Endothelial cell of umbilical vein (primary cell): ENCODE data around the gene PXMP2. TPM values are rescaled to one million over a fixed set of nuclear protein-coding genes. Genes with fewer than 3 reads are reported as not detected.

Experiments
- BruUV-seq: library from RNA; stranded (reverse); fragments of 400-500 nt; replicated peaks from 2 replicates; lab custom pipeline; 2021; lab: Mats Ljungman, UMichigan
- CTCF ChIA-PET: fragments of 300-600, 350-600 bp; sonication (Branson Sonifier 250); formaldehyde crosslinking; loops from one replicate; lab custom pipeline; 2021; ENCODE audit warnings: antibody characterized with exemption, inconsistent platforms; lab: Charles Lee
- POLR2A ChIA-PET: fragments of 300-600, 350-600 bp; sonication (Branson Sonifier 250); formaldehyde crosslinking; loops from one replicate; lab custom pipeline; 2021; ENCODE audit warnings: antibody characterized with exemption, inconsistent platforms; lab: Charles Lee
- DNase-seq: peaks from one replicate; pipeline ENCODE4 v3.0.0-alpha.2; 2011; ENCODE audit warnings: low read depth, low spot score
- FAIRE-seq: peaks from 2 replicates; lab custom pipeline; 2011; peaks lifted over from hg19 to GRCh38; lab: Jason Lieb, UNC
- H2AFZ ChIP-seq: 2 replicates; pipeline ENCODE4 v1.6.0; 2012; ENCODE audit warnings: low read depth, low read length, control low read depth, inconsistent platforms
- H3K27ac ChIP-seq: 2 replicates; pipeline ENCODE4 v1.5.1; 2011; ENCODE audit warnings: low read depth, mild to moderate bottlenecking, control low read depth, low read length, moderate library complexity; ENCODE audit not compliant: insufficient read depth
- H3K27me3 ChIP-seq, 2 experiments: 2 replicates each; pipeline versions ENCODE4 v1.6.0 to v1.6.1; 2011; ENCODE audit warnings: low read length in 2 of 2, mixed read lengths in 1 of 2; ENCODE audit not compliant: control insufficient read depth in 2 of 2, insufficient read depth in 2 of 2
- H3K36me3 ChIP-seq, 2 experiments: 2 replicates in 1 of 2; 3 replicates in 1 of 2; pipeline ENCODE4 v1.5.1; 2011; ENCODE audit warnings: low read length in 2 of 2, mild to moderate bottlenecking in 1 of 2, moderate library complexity in 1 of 2; ENCODE audit not compliant: control insufficient read depth in 2 of 2, insufficient read depth in 2 of 2; ENCODE audit errors: extremely low read depth in 1 of 2
- H3K4me1 ChIP-seq: 3 replicates; pipeline ENCODE4 v1.5.1; 2011; ENCODE audit warnings: mild to moderate bottlenecking, low read length; ENCODE audit not compliant: control insufficient read depth, insufficient read depth; ENCODE audit errors: extremely low read depth
- H3K4me2 ChIP-seq: 2 replicates; pipeline ENCODE4 v1.6.1; 2011; ENCODE audit warnings: low read length, control low read depth, mixed read lengths; ENCODE audit not compliant: insufficient read depth
- H3K4me3 ChIP-seq, 3 experiments: fragments of 200-600 bp in 1 of 3; sonication (generic), shearing (Covaris generic) in 1 of 3; replicated peaks in 1 of 3; 2 replicates each; pipeline ENCODE4 v1.5.1; 2011 to 2016; ENCODE audit warnings: control low read depth in 3 of 3, low read length in 3 of 3, mild to moderate bottlenecking in 2 of 3, inconsistent platforms in 1 of 3, low read depth in 1 of 3, moderate library complexity in 1 of 3; ENCODE audit not compliant: insufficient read depth in 1 of 3
- H3K79me2 ChIP-seq: 2 replicates; pipeline ENCODE4 v1.6.0; 2012; ENCODE audit warnings: low read length, inconsistent platforms; ENCODE audit not compliant: control insufficient read depth, insufficient read depth
- H3K9ac ChIP-seq: replicated peaks from 2 replicates; pipeline ENCODE3; 2011; ENCODE audit warnings: low read length, control low read depth; ENCODE audit not compliant: insufficient read depth; ENCODE audit errors: extremely low read depth
- H3K9me1 ChIP-seq: replicated peaks from 3 replicates; pipeline ENCODE4 v1.6.0; 2011; ENCODE audit warnings: mild to moderate bottlenecking, low read length; ENCODE audit not compliant: control insufficient read depth, insufficient read depth; ENCODE audit errors: extremely low read depth
- H3K9me3 ChIP-seq: replicated peaks from 2 replicates; pipeline ENCODE4 v1.5.1; 2012; ENCODE audit warnings: low read length, inconsistent platforms; ENCODE audit not compliant: control insufficient read depth, insufficient read depth
- H4K20me1 ChIP-seq: replicated peaks from 2 replicates; pipeline ENCODE3; 2011; ENCODE audit warnings: mild to moderate bottlenecking, low read length; ENCODE audit not compliant: control insufficient read depth, insufficient read depth; ENCODE audit errors: extremely low read depth
- EZH2 ChIP-seq: IDR thresholded peaks from 2 replicates; pipeline ENCODE4 v1.6.1; 2012; ENCODE audit warnings: borderline replicate concordance, low read depth, mild to moderate bottlenecking, moderate library complexity, low read length, inconsistent platforms; ENCODE audit not compliant: severe bottlenecking
- FOS ChIP-seq: IDR thresholded peaks from 2 replicates; pipeline ENCODE4 v1.6.1; 2011; ENCODE audit warnings: mild to moderate bottlenecking, low read length, moderate library complexity, borderline replicate concordance; ENCODE audit not compliant: insufficient read depth
- GATA2 ChIP-seq: IDR thresholded peaks from 2 replicates; pipeline ENCODE4 v1.7.0; 2011; ENCODE audit warnings: low read depth, mild to moderate bottlenecking, moderate library complexity, mixed read lengths, low read length; ENCODE audit not compliant: insufficient read length, insufficient read depth
- JUN ChIP-seq: IDR thresholded peaks from 2 replicates; pipeline ENCODE4 v1.6.1; 2011; ENCODE audit warnings: borderline replicate concordance, low read depth; ENCODE audit not compliant: insufficient read length, insufficient read depth
- MYC ChIP-seq: IDR thresholded peaks from one replicate; pipeline ENCODE4 v1.6.1; 2011; ENCODE audit warnings: mild to moderate bottlenecking, low read depth, low read length
- POLR2A ChIP-seq: IDR thresholded peaks from 2 replicates; pipeline ENCODE4 v1.6.1; 2012; ENCODE audit warnings: low read depth, mild to moderate bottlenecking, control low read depth, low read length
- POLR2AphosphoS5 ChIP-seq: IDR thresholded peaks from 2 replicates; pipeline ENCODE4 v1.6.1; 2012; ENCODE audit warnings: low read depth, mild to moderate bottlenecking, control low read depth, low read length, moderate library complexity; ENCODE audit not compliant: insufficient read depth
- dilution Hi-C: fragments of 300-500 bp; cut with MboI; formaldehyde crosslinking; loops from one replicate; pipeline ENCODE4 v1.15.0; 2019; ENCODE audit warnings: low sequenced_read_pairs; ENCODE audit not compliant: extremely low pct_ligation_motif_present
- intact Hi-C: fragments of 100-400 bp; cut with micrococcal nuclease; formaldehyde crosslinking; loops from one replicate; pipeline ENCODE4 v1.10.0; 2022
- polyA plus RNA-seq, 4 experiments: library from polyadenylated mRNA; depleted of rRNA in 3 of 4; stranded (reverse) in 3 of 4; unstranded in 1 of 4; fragments of >200 nt; gene quantifications; 2 replicates each; pipeline versions ENCODE4 v1.2.1 to v1.2.3, GENCODE V29; 2011 to 2012; ENCODE audit warnings: missing spikeins in 1 of 4
- total RNA-seq: library from RNA; stranded (reverse); gene quantifications from 2 replicates; pipeline ENCODE4 v1.2.3, GENCODE V29; 2021
- TF ChIP-seq, protein P1 (sequence below): IDR thresholded peaks from 2 replicates; pipeline ENCODE4 v1.6.1; 2011; ENCODE audit not compliant: insufficient read depth, insufficient read length
- TF ChIP-seq, protein P2 (sequence below), 2 donors: IDR thresholded peaks; 1 replicate in 1 of 2; 2 replicates in 1 of 2; pipeline ENCODE4 v1.5.1; 2011; ENCODE audit warnings: low read length in 2 of 2, mild to moderate bottlenecking in 2 of 2, moderate library complexity in 2 of 2, control low read depth in 1 of 2, inconsistent platforms in 1 of 2, low read depth in 1 of 2; ENCODE audit not compliant: insufficient read depth in 1 of 2; ENCODE audit errors: extremely low read depth in 1 of 2

PXMP2 gene
- total and polyA plus RNA-seq, 2 donors (not counting 3 experiments of a cell fraction or from before 2014, with no cell fraction given), result 24.0 to 31.5 TPM

DNA sequence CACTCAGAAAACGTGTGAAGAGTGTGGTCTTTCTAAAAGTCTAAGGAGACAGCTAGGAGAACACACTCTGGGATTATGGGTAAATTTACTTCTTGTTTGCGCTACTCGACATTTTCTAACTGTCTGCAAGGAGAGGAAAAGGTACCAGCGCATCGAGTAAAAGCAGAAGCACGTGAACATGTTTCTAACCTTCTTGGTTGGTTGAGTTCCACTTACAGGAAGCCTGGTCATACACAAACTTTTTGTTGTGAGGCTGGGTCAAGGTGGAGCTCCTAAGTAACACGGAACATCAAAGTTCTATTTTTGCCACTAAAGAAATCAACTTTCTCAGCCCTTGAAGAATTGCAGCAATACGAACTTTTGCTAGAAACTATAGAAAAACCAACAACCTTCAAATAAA lies 54.2 kb downstream of the PXMP2 start:
- FAIRE-seq, result no peak
- ChIA-PET CTCF (interaction anchor here (1.2 to 1.3 kb wide), 2 partner anchors 9 to 21 kb away, joined by 3 to 4 read pairs; no protein-coding TSS in a partner anchor), POLR2A (no interaction called here)
- dilution Hi-C loops (no loop called here), intact Hi-C loops (no loop called here)
- peaks cover 38% of the 10 kb centered on the region for H3K79me2 ChIP-seq
- no peak overlapping the region for H2AFZ ChIP-seq
- H3K9me3 ChIP-seq, result no peaks in the 10 kb centered on the region
- H3K36me3 ChIP-seq, result peaks cover 39 to 59% of the 10 kb centered on the region in 2 experiments
- no peaks in the 10 kb centered on the region for H3K27me3 ChIP-seq
- no TSS peak for BruUV-seq
- H3K27ac ChIP-seq, result no peak overlapping the region
- TF ChIP-seq EZH2 (no peak), POLR2A (no peak), POLR2AphosphoS5 (no peak), GATA2 (no peak), FOS (no peak), MYC (no peak), JUN (no peak)
- TF ChIP-seq, protein P1, sequence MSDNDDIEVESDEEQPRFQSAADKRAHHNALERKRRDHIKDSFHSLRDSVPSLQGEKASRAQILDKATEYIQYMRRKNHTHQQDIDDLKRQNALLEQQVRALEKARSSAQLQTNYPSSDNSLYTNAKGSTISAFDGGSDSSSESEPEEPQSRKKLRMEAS, result no peak
- TF ChIP-seq, protein P2, sequence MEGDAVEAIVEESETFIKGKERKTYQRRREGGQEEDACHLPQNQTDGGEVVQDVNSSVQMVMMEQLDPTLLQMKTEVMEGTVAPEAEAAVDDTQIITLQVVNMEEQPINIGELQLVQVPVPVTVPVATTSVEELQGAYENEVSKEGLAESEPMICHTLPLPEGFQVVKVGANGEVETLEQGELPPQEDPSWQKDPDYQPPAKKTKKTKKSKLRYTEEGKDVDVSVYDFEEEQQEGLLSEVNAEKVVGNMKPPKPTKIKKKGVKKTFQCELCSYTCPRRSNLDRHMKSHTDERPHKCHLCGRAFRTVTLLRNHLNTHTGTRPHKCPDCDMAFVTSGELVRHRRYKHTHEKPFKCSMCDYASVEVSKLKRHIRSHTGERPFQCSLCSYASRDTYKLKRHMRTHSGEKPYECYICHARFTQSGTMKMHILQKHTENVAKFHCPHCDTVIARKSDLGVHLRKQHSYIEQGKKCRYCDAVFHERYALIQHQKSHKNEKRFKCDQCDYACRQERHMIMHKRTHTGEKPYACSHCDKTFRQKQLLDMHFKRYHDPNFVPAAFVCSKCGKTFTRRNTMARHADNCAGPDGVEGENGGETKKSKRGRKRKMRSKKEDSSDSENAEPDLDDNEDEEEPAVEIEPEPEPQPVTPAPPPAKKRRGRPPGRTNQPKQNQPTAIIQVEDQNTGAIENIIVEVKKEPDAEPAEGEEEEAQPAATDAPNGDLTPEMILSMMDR (IDR thresholded peaks at IDR 0.05; ENCODE audit: extremely low read depth in 1 of 2, insufficient read depth in 1 of 2, low read depth in 1 of 2, low read length in 2 of 2), result no peak
- no peak overlapping the region for H3K4me3 ChIP-seq
- H3K9ac ChIP-seq, result no peak overlapping the region
- no peaks in the 10 kb centered on the region for H3K4me1 ChIP-seq
- no peak overlapping the region for H3K4me2 ChIP-seq
- no peak for DNase-seq
- no peaks in the 10 kb centered on the region for H3K9me1 ChIP-seq
- H4K20me1 ChIP-seq, result no peaks in the 10 kb centered on the region
